Neural progenitor cell (in vitro differentiated cells): ENCODE data around the gene OMA1. TPM values are rescaled to one million over a fixed set of nuclear protein-coding genes. Genes with fewer than 3 reads are reported as not detected.

Source experiments
- DNase-seq: peaks from one replicate; pipeline ENCODE4 v3.0.0-alpha.2; 2016; ENCODE audit warnings: low spot score
- H2AFZ ChIP-seq: fragments of 200-600 bp; sonication (generic); replicated peaks from 2 replicates; pipeline ENCODE4 v1.6.1; 2016; ENCODE audit warnings: antibody characterized with exemption
- H3F3A ChIP-seq: fragments of 200-600 bp; sonication (generic); 2 replicates; pipeline ENCODE4 v1.6.1; 2016; ENCODE audit warnings: antibody characterized with exemption, low read depth
- H3K27ac ChIP-seq: fragments of 200-600 bp; sonication (generic); 2 replicates; pipeline ENCODE4 v1.5.1; 2016; ENCODE audit warnings: mild to moderate bottlenecking
- H3K27me3 ChIP-seq: fragments of 200-600 bp; sonication (generic); 2 replicates; pipeline ENCODE4 v1.6.1; 2016; ENCODE audit warnings: mild to moderate bottlenecking, moderate library complexity
- H3K36me3 ChIP-seq: fragments of 200-600 bp; sonication (generic); 2 replicates; pipeline ENCODE4 v1.5.1; 2016
- H3K4me1 ChIP-seq: fragments of 200-600 bp; sonication (generic); 2 replicates; pipeline ENCODE4 v1.6.1; 2016; ENCODE audit warnings: mixed run types
- H3K4me2 ChIP-seq: fragments of 200-600 bp; sonication (generic); 2 replicates; pipeline ENCODE4 v1.6.1; 2016
- H3K4me3 ChIP-seq: fragments of 200-600 bp; sonication (generic); 2 replicates; pipeline ENCODE4 v1.5.1; 2016
- H3K79me2 ChIP-seq: fragments of 200-600 bp; sonication (generic); 2 replicates; pipeline ENCODE4 v1.6.1; 2016; ENCODE audit warnings: low read depth
- H3K9ac ChIP-seq: fragments of 200-600 bp; sonication (generic); 2 replicates; pipeline ENCODE4 v1.6.1; 2016
- H3K9me3 ChIP-seq: fragments of 200-600 bp; sonication (generic); 2 replicates; pipeline ENCODE4 v1.5.1; 2016; ENCODE audit warnings: low read depth
- H4K20me1 ChIP-seq: fragments of 200-600 bp; sonication (generic); 2 replicates; pipeline ENCODE4 v1.6.1; 2016; ENCODE audit warnings: low read depth
- H3K27ac Mint-ChIP-seq: 3 replicates; pipeline ENCODE4 v1.8.0; 2021; ENCODE audit warnings: mixed read lengths
- H3K27me3 Mint-ChIP-seq: 2 replicates; pipeline ENCODE4 v1.8.0; 2022; ENCODE audit warnings: low read depth, mild to moderate bottlenecking, inconsistent platforms, moderate library complexity, mixed read lengths; ENCODE audit not compliant: insufficient read depth
- H3K36me3 Mint-ChIP-seq: 3 replicates; pipeline ENCODE4 v1.8.0; 2021; ENCODE audit warnings: mixed read lengths
- H3K4me1 Mint-ChIP-seq: 3 replicates; pipeline ENCODE4 v1.8.0; 2021; ENCODE audit warnings: mixed read lengths
- H3K4me3 Mint-ChIP-seq: 3 replicates; pipeline ENCODE4 v1.8.0; 2021; ENCODE audit warnings: mild to moderate bottlenecking, moderate library complexity, mixed read lengths
- H3K9me3 Mint-ChIP-seq: 3 replicates; pipeline ENCODE4 v1.8.0; 2020; ENCODE audit warnings: mixed read lengths
- EZH2 ChIP-seq: fragments of 200-600 bp; sonication (generic); IDR thresholded peaks from 2 replicates; pipeline ENCODE4 v1.6.1; 2017; ENCODE audit warnings: antibody characterized with exemption, mild to moderate bottlenecking, moderate library complexity
- EZH2phosphoT487 ChIP-seq: fragments of 200-600 bp; sonication (generic); IDR thresholded peaks from 2 replicates; pipeline ENCODE4 v1.6.1; 2017; ENCODE audit warnings: antibody characterized with exemption
- total RNA-seq: library from RNA; depleted of rRNA; stranded (reverse); fragments of >200 nt; gene quantifications from 2 replicates; pipeline ENCODE4 v1.2.3, GENCODE V29; 2015; ENCODE audit warnings: low replicate concordance
- TF ChIP-seq, protein P1 (sequence below): fragments of 200-600 bp; sonication (generic); IDR thresholded peaks from 2 replicates; pipeline ENCODE4 v1.5.1; 2017; ENCODE audit warnings: antibody characterized with exemption, mild to moderate bottlenecking

The OMA1 gene
- total RNA-seq, 1 donor from 2014 or later = 19.8 TPM

DNA sequence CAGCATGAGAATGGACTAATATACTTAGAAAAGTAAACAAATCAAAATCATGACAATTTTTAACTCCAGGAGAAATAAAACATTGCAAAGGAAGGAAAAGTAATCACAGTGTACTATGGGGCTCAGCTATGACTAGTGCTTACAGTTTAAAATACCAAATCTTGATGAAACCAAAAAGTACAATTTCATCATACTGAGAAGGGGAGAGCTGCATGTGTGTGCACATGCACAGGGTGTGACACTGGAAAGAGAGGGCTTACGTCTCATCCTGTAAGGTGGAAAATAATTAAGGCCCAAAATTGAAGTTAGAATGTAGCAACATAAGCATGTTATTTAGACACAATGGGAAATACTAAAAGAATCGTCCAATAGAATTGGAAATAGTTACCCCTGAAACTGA, 64.6 kb downstream of the OMA1 start:
- no peaks in the 10 kb centered on the region for H3K4me1 ChIP-seq
- H3K9ac ChIP-seq = no peak overlapping the region
- H2AFZ ChIP-seq = no peak overlapping the region
- TF ChIP-seq, protein P1, sequence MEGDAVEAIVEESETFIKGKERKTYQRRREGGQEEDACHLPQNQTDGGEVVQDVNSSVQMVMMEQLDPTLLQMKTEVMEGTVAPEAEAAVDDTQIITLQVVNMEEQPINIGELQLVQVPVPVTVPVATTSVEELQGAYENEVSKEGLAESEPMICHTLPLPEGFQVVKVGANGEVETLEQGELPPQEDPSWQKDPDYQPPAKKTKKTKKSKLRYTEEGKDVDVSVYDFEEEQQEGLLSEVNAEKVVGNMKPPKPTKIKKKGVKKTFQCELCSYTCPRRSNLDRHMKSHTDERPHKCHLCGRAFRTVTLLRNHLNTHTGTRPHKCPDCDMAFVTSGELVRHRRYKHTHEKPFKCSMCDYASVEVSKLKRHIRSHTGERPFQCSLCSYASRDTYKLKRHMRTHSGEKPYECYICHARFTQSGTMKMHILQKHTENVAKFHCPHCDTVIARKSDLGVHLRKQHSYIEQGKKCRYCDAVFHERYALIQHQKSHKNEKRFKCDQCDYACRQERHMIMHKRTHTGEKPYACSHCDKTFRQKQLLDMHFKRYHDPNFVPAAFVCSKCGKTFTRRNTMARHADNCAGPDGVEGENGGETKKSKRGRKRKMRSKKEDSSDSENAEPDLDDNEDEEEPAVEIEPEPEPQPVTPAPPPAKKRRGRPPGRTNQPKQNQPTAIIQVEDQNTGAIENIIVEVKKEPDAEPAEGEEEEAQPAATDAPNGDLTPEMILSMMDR = no peak
- TF ChIP-seq EZH2phosphoT487 (no peak), EZH2 (no peak)
- Mint-ChIP-seq H3K27me3 (peaks cover 3% of the 10 kb centered on the region), H3K36me3 (peaks cover 4% of the 10 kb centered on the region), H3K4me3 (no peak overlapping the region), H3K4me1 (no peaks in the 10 kb centered on the region), H3K27ac (no peak overlapping the region), H3K9me3 (no peaks in the 10 kb centered on the region)
- no peak overlapping the region for H3K27ac ChIP-seq
- no peak overlapping the region for H3K4me3 ChIP-seq
- no peaks in the 10 kb centered on the region for H3K27me3 ChIP-seq
- DNase-seq = no peak
- no peaks in the 10 kb centered on the region for H3K9me3 ChIP-seq
- no peak overlapping the region for H3K4me2 ChIP-seq
- no peaks in the 10 kb centered on the region for H3K79me2 ChIP-seq
- no peaks in the 10 kb centered on the region for H3F3A ChIP-seq
- no peaks in the 10 kb centered on the region for H4K20me1 ChIP-seq
- H3K36me3 ChIP-seq = no peaks in the 10 kb centered on the region

DNA sequence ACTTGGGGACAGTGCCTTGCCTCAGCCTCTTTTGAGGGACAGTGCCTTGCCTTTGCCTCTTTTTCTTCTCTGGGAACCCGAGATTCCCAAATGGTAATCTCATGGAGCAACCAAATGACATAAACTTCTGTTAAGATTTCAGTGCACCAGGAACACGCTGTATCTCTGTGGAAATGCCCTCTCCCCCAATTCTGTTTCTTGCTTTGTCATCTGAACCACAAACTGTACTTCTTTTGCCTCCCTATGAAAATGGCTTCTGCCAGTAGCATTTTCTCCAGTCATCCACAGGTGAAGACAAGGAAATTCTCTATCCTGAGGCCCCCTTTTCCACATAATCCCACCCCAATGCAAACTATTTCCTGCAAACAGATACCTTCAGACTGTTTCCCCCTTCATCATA, 66.3 kb downstream of the OMA1 start:
- Histone ChIP-seq H3K36me3 (no peaks in the 10 kb centered on the region), H3K4me1 (no peaks in the 10 kb centered on the region), H3K79me2 (no peaks in the 10 kb centered on the region), H3K27me3 (no peaks in the 10 kb centered on the region), H3K9ac (no peak overlapping the region), H3K4me3 (no peak overlapping the region), H2AFZ (no peak overlapping the region), H3F3A (no peaks in the 10 kb centered on the region), H3K9me3 (no peaks in the 10 kb centered on the region), H3K4me2 (no peak overlapping the region), H3K27ac (no peak overlapping the region), H4K20me1 (no peaks in the 10 kb centered on the region)
- no peak for DNase-seq
- H3K4me3 Mint-ChIP-seq = no peak overlapping the region
- TF ChIP-seq, protein P1 = no peak
- TF ChIP-seq EZH2phosphoT487 (no peak), EZH2 (no peak)
- no peak overlapping the region for H3K27ac Mint-ChIP-seq
- peaks cover 2% of the 10 kb centered on the region for H3K27me3 Mint-ChIP-seq
- no peaks in the 10 kb centered on the region for H3K9me3 Mint-ChIP-seq
- peaks cover 4% of the 10 kb centered on the region for H3K36me3 Mint-ChIP-seq
- H3K4me1 Mint-ChIP-seq = no peaks in the 10 kb centered on the region

DNA sequence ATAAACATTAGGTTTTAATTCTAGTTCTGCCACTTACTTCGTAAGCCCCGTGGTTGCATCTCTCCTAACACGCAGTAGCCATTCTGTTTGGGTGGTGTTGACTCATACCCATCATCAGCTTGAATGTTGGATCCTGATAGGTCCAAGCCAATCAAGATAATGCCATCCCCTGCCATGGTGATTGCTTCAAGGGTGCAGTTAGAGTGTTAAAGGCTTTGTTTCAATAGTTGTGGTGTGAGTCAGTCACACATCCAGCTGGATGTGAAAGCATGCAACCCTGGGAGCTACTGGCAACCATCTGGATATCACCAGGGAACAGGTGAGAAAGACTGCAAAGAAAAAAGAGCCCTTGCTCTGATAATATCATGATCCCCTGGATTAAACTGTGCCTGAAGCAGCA, 69.1 kb downstream of the OMA1 start:
- Mint-ChIP-seq H3K27me3 (peaks cover 2% of the 10 kb centered on the region), H3K4me3 (no peak overlapping the region), H3K27ac (no peak overlapping the region), H3K9me3 (no peaks in the 10 kb centered on the region), H3K4me1 (no peaks in the 10 kb centered on the region), H3K36me3 (peaks cover 4% of the 10 kb centered on the region)
- Histone ChIP-seq H3K27me3 (no peaks in the 10 kb centered on the region), H3F3A (no peaks in the 10 kb centered on the region), H4K20me1 (no peaks in the 10 kb centered on the region), H3K9ac (no peak overlapping the region), H3K4me2 (no peak overlapping the region), H2AFZ (no peak overlapping the region), H3K36me3 (no peaks in the 10 kb centered on the region), H3K27ac (no peak overlapping the region), H3K4me1 (peaks cover 12% of the 10 kb centered on the region), H3K9me3 (no peaks in the 10 kb centered on the region), H3K79me2 (no peaks in the 10 kb centered on the region), H3K4me3 (no peak overlapping the region)
- no peak for TF ChIP-seq EZH2
- TF ChIP-seq, protein P1 = no peak
- TF ChIP-seq EZH2phosphoT487 = no peak
- DNase-seq = no peak
